Glomerular visceral epithelial cell (primary cell): ENCODE results near the gene DEGS2.

ENCODE experiments used
- DNase-seq: peaks from one replicate; pipeline ENCODE4 v3.0.0-alpha.2; 2016; ENCODE audit errors: extremely low spot score

The DEGS2 gene

DNA sequence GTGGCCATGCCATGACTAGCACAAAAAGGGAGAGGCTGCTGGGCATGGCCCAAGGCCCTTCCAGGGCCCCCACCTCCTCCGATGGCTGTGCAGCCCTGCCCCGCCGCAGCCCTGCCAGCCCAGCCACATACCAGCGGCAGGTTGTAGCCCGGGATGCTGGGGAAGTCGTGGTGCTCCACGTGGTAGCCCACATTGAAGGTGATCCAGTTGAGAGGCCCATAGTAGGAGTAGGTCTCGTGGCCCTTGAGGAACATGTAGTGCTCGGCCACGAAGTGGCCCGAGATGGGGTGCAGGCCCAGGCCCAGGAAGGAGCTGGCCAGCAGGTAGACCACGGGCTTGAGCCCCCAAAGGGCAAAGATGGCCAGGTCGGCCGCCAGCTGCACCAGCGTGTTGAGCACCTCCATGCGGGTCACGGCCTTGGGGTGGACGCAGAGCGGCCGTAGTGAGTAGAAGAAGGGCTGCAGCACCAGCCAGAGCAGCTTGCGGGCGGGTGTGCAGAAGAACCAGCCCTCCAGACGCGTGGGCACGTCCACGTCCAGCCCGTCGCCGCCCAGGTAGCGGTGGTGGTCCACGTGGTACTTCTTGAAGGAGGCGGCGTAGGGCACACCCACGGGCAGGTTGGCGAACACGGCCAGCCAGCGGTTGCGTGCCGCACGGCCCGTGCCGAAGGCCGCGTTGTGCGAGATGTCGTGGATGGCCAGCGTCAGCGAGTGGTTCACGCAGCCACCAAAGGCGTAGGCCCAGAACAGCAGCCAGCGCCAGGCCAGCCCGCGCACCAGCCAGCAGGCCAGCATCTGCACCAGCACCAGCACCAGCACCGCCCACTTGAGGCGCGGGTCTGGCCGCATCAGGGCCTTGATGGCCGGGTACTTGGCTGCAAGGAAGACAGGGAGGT lies 10.4 kb downstream of the DEGS2 start:
- DNase-seq = no peak

DNA sequence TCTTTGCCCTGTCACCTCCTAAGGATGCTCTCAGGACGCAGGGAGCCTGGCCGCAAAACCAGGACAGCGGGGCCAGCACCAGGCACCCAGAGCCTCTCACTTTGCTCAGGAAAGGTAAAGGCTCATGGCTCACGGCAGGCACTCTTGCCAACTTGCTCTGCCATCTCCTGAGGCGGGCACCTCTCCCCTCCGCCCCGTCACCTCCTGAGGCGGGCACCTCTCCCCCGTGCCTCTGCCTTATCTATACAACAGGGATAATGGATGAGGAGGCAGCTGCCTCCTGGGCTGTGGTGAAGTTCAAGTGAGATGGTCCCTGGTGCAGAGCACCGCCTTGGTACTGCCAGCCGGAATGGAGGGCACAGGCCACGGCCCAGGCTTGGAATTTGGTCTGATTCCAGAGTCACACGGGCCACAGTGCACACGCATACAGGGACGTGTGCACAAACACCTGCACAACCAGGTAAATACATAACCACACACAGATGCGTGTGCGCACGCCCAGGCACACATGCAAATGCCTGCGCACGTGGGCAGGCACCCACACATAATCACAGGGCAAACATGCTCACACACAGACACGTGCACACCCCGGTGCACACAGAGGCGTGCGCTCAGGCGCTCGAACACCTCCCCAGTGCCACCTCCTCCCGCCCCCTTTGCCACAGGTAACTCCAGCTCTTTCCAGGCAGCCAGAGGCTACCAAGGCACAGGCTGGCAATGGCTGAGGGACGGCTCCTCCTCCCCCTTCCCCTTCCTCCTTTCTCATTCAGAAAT lies 11.6 kb downstream of the DEGS2 start:
- DNase-seq = no peak

DNA sequence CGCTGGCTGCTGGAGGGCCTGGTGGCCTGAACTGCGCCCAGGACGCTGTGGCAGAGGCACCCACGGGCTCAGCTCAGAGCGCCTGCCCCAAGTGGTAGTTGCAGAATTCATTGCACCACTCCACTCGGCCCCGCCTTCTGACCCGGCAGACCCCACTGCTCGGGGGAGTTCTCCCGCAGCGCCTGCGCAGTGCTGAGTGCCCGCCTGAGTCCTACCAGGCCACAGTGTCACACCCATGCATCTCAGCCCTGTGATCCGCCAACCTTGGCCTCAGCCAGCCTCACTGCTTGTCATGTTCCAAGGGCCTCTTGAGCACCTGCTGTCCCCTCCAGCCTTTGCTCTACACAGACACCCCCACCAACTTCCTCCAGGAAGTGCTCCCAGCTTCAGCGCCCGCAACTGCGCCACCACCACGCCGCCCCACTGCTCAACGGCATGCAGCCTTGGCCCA lies 12.2 kb downstream of the DEGS2 start:
- DNase-seq = no peak

DNA sequence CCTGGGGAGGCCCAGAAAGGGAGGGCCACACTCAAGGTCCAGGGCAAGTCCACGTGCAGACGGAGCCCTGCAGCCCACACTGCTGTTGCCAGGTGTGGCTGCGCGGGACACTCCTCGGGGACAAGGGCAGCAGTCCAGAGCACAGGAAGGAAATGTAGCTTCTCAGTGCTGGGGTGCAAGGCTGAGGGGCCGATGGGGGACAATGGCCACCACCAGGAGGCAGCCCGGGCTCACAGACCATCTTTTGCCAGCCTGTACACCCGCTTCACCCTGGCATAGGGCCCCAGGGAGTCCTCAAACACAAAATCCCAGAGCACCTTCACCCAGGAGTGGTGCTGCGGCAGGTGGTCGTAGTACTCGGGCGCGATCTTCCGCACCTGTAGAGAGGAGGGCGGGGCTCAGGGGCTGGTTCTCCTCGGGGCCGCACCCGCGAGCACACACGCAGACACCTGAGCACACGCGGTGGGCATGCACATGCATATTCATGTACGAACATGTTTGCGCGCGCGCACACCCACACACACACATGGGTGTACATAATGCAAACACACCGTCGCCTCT lies 12.8 kb downstream of the DEGS2 start:
- no peak for DNase-seq

DNA sequence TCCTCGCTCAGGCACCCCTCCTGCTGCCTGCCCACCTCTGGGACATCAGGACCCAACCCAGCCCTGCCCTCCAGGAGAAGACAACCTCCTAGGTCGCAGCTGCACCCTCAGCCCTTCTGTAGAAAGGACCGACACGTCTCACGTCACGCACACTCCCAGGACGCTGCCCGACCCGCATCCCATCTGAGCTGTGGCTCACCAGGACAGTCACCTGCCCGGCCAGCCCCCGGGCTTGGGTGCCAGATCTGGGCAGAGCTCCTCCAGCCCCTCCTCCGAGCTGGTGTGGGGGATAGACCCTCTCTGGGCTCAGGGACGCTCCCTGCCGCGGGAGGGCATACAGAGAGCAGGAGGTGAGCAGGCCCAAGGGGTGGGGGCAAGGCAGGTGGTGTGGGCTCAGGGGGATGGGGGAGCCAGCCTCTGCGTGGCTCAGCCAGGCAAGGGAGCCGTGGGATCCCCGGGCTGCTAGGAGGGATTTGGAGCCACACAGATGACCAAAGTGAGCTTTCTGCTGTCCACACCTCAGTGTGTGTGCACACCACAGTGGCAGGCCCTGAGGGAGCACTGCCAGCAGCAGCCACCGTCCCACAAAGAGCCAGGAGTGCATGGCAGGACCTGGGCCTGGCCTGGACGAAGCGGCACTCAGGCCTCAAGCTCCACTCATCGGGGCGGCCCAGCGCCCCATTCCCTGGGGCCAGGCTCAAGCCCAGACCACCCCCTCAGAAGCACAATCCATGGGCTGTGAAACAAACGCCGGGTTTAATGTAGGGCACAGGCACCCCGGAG lies 13.6 kb downstream of the DEGS2 start:
- DNase-seq = no peak

DNA sequence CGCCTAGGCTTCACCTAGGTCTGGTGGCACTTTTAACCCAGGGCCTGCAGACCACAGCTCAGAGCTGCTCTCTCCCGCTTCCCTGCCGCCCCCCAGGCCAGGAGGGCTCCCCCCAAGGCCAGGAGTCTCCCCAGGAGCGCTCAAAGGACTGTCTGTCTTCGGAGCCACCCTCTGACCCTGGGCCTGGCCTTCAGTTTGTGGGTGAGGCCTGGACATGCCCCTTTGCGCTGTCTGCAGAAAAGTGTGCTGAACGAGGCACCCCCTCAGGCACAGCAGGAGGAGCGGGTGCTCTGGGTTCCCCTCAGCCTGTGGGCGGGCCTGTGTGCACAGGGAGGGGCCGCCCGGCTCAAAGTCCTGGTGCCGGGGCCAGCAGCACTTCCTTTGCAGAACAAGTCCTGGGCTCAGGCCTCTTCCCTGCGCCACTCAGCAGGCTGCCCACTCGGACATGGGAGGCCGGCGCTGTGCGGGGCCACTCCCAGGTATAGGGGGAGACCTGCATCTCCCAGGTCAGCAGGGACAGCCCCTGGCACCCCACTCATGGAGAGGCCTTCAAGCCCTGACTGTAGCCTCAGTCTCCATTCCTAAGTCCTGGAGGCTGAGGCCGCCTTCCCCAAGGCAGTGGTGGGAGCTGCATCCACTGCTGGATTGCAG lies 14.3 kb downstream of the DEGS2 start:
- DNase-seq = no peak

DNA sequence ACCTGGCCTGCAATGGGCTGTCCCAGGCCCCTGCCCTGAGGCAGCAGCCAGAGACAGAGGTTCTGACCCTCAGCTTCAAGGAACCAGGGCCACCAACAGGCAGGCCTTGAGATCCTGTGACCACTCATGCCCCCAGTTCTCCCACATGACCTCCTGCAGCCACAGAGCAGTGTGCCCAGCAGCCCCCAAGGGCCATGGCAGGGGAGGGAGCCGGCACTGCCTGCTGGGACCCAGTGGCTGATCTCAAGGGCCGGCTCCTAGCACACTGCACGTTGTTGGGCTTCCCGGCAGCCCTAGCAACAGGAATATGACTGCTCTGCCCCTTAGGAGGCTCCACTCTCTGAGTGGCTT lies 14.8 kb downstream of the DEGS2 start:
- no peak for DNase-seq

DNA sequence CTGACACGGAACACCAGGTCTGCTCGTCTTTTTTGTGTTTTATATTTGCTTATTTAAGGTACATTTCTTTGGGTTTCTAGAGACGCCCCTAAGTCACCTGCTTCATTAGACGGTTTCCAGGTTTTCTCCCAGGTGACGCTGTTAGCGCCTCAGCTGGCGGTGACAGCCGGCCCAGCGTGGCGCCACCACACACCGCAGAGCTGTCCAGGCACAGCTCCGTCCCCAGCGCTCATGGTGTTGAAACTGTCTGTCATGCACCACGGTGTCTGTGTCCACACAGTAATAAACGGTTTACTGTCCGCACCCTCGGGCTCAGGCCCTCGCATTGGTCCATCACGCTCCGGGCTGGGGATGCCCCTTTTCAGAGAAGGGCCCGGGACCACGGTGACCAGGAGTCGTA lies 15.5 kb downstream of the DEGS2 start:
- DNase-seq = no peak

DNA sequence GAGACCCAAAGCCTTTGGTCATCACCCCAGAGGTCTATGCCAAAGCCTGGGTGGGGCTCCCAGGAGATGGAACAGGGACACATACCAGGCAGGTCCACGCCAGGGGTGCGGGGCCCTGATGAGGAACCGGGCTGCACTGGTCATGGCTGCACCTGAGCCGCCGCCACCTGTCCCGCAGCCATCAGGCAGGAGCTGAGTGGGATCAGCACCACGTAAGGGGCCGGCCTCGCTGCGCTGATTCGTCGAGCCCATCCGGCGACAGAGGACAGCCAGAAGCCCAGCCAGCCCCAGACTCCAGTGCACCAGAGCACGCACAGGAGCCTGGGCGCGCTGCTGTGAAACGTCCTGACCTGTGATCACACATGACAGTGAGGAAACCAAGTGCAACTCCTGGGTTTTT lies 15.9 kb downstream of the DEGS2 start:
- DNase-seq = no peak

DNA sequence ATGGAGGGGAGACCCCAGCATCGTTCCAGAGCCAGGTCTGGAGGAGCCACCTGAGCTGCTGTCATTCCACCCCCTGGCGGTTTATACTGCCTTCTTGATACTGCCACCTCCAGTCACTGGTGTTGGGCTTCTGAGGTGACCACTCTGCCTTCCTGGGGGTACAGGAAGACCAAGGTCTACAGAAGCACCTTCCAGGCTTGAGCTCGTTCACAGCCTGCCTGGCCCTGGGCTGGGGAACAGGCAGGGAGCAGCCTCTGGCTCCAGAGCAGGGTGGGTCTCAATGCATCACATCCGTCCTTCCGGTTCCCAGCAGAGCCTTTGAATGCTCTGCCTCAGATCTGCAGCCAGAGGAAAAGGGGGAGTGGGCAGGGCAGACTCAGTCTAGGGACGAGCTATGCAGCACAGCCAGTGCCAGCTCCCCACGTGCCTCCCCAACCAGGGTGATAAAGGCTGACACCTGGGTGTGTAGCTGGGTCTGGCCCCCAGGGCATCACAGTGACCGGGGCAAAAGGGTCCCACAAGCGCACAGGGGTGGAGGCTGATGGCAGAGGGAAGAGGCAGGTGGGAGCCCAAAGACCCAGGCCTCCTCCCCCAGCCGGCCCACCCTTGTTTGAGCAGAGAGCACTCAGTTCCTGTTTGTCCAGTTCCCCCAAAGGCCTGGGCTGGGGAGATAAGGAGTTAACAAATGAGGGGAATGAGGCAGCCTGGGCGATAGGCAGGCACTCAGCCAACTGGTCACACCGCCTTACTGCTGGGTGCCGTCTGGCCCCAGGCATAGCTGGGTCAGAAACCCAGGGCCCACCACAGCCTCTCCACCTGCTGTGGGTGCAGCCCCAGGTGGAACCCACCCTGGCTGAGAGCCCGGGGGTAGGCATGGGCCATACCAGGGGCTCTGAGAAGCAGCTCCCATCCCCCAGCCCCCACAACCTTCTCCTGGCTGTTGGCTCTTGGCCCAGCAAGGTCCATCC lies 17.1 kb downstream of the DEGS2 start:
- DNase-seq = no peak

DNA sequence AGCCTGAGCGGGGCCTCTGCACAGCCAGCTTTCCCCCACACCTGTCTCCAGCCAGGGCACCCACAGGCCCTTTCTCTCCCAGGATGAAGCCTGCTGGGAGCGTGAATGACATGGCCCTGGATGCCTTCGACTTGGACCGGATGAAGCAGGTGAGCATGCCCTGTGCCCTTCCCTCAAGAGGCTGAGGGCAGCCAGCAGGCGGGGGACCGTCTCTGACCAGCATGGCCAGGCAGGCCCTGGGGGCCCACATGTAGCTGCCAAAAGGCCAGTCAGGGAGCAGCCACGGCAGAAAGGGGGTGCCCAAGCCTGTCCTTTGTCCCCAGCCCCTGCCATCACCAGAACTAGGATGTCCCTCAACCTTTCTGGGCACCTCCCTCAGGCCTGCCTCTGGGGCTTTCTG lies 18.3 kb downstream of the DEGS2 start:
- no peak for DNase-seq

DNA sequence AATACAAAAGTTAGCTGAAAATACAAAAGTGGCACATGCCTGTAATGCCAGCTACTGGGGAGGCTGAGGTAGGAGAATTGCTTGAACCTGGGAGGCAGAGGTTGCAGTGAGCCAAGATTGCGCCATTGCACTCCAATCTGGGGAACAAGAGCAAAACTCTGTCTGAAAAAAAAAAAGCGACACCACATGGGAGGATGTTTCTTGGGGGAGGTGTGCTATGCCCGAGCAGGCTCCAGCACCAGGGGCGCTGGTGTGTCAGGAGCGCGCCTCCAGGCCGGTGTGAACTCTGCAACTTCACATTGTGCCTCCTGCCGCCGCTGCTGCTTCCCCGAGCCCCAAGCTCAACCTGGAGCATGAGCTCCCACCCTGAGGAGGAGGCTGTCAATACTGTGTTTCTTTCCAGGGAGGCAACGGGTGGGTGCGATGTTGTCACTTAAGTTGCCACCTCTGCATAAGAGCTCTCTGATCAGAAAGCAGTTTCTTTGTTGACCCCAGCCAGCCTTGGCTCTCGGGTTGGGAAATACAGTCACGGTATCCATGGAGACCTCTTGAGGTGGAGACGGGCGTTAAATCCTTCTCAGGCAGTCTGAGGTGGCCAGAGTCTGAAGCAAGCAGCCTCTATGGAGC lies 18.9 kb downstream of the DEGS2 start:
- no peak for DNase-seq

DNA sequence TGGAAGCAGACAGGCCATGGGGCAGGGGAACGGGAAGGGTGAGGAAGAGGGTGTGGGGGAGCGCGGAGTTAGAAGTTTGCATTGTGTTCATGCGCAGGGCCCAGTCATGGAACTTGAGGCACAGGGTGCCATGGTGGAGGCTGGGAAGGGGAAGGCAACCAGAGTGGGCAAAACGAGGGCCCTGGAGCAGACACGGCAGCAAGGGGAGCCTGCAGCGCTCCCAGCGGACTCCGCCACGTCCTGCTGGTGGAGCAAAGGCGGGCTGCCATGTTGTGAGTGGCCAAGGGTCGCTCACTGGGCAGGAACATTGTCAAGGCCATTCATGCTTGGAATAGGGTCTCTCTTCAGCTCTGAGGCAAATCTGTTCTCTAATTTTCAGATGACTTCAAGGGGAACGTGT lies 20.5 kb downstream of the DEGS2 start:
- DNase-seq = no peak

DNA sequence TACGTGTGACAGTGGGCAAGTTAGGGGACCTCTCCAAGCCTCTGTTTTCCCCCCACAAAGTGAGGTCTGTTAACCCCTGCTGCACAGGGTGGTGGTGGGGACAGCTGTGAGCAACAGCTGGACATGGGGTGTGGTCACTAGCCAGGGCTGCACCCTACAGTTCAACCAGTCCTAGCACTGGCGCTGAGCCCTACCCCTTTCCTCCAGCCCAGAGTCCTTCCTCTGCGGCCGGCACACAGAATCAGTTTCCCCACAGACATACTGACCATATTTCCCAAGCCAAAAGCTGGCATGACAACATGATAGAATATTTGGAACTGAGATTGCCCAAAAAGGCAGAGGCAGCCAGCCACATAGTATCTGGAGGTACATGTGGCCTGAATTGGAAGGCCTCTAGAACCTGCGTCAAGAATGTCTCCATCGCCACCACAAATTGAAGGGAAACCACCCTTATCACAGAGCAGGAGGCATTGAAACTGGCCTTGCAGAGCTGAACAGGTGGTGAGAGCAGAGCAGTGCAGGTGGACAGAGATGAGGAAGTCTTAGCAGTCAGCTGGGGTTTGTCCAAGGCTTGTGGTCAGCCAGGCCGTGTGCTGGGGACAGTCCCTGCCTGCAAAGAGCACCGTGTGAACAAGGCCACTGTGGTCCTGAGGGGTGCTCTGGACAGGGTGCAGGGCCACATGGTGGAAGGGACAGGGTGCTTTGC lies 21.2 kb downstream of the DEGS2 start:
- DNase-seq = no peak

DNA sequence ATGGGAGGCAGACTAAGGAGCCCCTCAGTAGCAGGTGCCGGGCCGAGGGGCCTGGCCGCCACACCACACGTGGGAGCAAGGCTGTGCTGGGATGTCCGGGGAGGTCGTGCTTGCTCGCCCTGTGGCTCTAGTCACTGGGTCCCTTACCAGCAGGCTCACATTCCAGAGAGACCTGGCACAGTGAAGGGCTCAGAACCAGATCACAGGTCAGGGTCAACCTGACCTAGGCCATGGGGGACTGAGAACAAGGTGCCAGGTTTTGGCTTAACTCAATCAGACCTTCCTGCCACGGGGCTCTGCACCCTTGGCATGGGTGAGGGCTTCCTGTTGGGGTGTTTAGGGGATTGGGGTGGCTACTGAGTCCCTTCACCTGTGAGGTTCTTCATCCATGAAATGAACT lies 22.3 kb downstream of the DEGS2 start:
- no peak for DNase-seq

DNA sequence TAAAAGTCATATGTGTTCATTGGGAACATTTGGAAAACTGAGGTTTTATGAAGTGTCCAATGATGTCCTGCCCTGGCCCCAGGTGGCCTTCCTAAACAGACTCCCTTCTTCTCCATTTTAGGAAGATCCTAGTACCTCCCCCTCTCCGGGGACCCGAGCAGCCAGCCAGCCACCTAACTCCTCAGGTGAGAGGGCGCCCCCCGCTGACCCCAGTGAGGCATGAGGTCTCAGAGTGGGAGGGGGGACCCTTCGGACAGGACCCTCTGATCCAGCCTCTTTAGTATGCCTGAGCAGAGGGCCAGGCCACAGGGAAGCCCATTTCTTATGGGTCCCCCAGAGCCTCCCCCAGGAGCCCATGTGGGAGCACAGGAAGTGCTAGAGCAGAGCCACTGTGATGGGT lies 23.7 kb downstream of the DEGS2 start:
- DNase-seq = no peak

DNA sequence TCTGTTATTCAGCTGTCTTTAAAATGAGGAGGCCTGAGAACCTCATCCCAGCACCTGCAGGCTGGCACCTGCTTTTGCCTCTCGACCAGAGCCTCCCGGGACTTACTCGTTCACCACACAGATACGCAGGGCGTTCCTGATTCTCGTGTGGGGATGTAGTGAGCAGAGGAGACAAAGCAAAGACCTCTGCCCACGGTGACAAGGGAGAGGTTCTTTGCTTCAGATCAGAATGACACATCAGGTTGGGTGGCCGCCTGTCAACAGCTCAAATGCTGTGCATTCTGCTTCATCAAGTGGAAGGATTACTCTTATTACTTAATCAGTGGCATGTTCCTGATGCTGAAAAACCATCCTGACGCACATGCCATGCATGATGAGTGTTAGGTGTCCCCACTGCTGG lies 24.4 kb downstream of the DEGS2 start:
- no peak for DNase-seq

DNA sequence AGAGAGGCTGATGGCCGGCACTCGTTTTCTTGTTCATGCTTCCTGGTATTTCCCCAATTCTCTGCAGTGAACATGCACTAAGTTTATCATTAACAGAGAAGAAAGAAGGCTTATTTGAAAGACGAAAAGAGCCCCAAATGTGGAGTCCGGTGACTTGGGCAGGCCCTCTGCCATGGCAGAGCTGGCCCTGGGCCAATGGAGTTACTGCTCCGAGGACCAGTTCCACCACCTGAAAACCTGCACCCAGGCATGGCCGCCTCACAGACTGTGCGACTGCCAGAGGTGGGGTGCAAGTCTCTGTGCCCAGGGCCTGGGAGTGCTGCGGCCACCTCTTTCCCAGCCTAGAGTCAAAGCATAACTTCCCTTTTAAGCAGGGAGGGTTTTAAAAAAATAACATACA lies 24.9 kb downstream of the DEGS2 start:
- DNase-seq = no peak

DNA sequence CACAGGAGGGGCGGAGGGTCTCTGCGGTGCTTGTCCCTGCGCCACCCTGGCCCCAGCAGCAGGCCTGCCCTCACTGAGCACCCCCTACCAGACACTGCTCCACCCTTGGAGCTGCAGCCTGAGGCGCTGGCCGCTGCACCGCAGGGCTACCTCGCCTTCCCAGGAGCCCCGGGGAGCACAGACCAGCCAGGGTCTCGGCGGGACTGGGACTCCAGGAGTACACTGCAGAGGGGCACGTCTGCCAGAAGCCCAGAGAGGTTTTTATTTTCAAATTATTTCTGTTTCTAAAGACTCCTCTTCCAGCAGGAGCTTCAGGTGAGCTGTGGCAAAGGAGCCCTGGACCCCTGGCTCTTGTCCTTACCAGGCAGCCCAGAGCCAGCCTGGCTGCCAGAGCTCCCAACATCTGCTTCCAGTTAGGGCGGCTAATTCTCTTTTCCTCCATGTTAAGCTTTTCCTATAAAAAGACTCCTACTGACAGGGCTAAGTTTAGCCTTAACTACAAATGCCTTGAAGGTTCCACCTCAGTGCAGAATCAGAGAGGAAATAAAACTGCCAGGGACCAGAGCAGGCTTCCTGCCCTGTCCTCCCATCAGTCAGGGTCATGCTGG lies 26.4 kb downstream of the DEGS2 start:
- no peak for DNase-seq
